ENCODE data around the gene TRIP12.
"Not testable (repeated sequence)": the region's sequence is repeated elsewhere in the genome, so short reads cannot be mapped to it uniquely, and the experiment has no call there.

TRIP12 gene

DNA sequence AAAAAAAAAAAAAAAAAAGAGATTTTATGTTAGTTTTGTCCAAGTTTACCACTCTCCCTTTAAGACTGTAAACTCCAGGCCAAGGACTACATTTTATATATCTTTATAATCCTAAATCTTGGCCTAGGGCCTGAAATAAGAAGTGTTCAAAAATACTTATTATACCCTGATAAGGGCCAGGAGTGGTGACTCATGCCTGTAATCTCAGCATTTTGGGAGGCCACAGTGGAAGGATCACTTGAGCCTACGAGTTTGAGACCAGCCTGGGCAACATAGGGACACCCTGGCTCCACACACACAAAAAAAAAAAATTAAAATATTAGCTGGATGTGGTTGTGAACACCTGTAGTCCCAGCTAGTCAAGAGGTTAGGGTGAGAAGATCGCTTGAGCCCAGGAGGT is 12.7 kb downstream of the TRIP12 start:
- TF ChIP-seq, protein P1, sequence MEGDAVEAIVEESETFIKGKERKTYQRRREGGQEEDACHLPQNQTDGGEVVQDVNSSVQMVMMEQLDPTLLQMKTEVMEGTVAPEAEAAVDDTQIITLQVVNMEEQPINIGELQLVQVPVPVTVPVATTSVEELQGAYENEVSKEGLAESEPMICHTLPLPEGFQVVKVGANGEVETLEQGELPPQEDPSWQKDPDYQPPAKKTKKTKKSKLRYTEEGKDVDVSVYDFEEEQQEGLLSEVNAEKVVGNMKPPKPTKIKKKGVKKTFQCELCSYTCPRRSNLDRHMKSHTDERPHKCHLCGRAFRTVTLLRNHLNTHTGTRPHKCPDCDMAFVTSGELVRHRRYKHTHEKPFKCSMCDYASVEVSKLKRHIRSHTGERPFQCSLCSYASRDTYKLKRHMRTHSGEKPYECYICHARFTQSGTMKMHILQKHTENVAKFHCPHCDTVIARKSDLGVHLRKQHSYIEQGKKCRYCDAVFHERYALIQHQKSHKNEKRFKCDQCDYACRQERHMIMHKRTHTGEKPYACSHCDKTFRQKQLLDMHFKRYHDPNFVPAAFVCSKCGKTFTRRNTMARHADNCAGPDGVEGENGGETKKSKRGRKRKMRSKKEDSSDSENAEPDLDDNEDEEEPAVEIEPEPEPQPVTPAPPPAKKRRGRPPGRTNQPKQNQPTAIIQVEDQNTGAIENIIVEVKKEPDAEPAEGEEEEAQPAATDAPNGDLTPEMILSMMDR (IDR thresholded peaks at IDR 0.05; ENCODE audit: low read depth, low read length, missing control alignments), result no peak
- H3K4me3 ChIP-seq (replicated peaks; ENCODE audit: low read depth, low read length), result no peak overlapping the region
- DNase-seq (ENCODE audit: extremely low read depth, low read depth), result no peak

DNA sequence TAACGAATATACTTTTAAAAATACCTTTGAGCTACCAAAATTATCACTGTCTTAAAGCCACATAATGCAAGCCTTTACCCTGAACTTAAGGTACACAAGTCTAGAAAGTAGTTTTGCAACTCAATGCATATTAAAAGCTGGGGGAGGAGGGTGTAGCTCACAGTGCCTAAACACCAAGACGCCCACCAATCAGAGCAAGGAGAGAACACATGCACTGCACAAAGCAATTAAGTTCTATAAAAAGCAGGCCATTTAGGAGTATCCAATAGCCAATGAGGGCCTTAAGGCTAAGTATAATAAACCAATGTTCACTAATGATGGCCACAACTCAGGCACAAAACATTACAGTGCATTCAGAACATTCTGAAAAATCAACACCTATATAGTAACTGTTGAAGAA is 16.2 kb downstream of the TRIP12 start:
- H3K4me3 ChIP-seq (replicated peaks; ENCODE audit: low read depth, low read length), result no peak overlapping the region
- no peak for DNase-seq (ENCODE audit: extremely low read depth, low read depth)
- TF ChIP-seq, protein P1 (IDR thresholded peaks at IDR 0.05; ENCODE audit: low read depth, low read length, missing control alignments), result no peak

DNA sequence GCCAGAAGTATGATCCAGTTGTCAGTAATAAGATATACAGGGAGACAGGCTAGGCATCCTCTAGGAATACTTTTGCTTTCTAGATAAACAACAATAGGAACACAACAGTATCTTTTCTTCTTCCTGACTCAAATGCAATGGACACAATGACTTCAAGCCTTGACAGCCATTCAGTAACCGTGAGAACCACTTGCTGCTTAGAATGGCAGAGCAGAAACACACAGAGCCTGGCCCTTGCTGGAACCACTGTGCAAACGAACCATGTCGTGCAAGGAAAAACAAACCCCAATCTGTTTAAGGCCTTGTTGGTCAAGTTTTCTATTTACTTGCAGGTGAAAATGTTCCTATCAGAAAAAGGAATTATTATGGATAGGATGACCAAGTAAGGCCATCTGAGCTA is 18.8 kb downstream of the TRIP12 start:
- TF ChIP-seq, protein P1 (IDR thresholded peaks at IDR 0.05; ENCODE audit: low read depth, low read length, missing control alignments), result no peak
- no peak for DNase-seq (ENCODE audit: extremely low read depth, low read depth)
- H3K4me3 ChIP-seq (replicated peaks; ENCODE audit: low read depth, low read length), result no peak overlapping the region

DNA sequence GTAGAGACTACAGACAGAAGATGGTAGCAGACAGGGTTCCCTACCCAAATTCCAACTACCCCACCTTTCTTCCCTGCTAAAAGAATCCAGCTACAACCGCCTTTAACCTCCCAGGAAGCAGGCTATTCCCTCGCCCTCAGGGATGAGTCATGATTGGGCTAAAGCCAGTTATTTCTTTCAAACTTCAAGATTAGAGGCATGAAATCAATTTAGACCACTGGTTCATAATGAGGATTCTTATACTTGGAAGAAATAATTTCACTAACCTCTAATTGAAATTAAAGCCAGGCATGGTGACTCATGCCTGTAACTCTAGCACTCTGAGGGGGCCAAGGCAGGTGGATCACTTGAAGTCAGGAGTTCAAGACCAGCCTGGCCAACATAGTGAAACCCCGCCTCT is 20.0 kb downstream of the TRIP12 start:
- DNase-seq (ENCODE audit: extremely low read depth, low read depth), result peak; percentile 56
- H3K4me3 ChIP-seq (replicated peaks; ENCODE audit: low read depth, low read length), result no peak overlapping the region
- TF ChIP-seq, protein P1 (IDR thresholded peaks at IDR 0.05; ENCODE audit: low read depth, low read length, missing control alignments), result no peak

DNA sequence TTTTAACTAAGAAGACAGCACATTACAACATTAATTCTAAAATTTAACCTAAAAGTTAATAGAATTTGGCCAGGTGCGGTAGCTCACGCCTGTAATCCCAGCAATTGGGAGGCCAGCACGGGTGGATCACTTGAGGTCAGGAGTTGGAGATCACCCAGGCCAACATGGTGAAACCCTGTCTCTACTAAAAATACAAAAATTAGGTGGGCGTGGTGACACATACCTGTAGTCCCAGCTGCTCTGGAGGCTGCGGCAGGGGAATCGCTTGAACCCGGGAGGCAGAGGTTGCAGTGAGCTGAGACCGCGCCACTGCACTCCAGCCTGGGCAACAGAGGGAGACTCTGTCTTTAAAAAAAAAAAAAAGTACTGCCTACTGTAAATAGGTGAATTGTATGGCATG is 21.3 kb downstream of the TRIP12 start:
- not testable (repeated sequence) for DNase-seq (ENCODE audit: extremely low read depth, low read depth); H3K4me3 ChIP-seq (replicated peaks; ENCODE audit: low read depth, low read length)

DNA sequence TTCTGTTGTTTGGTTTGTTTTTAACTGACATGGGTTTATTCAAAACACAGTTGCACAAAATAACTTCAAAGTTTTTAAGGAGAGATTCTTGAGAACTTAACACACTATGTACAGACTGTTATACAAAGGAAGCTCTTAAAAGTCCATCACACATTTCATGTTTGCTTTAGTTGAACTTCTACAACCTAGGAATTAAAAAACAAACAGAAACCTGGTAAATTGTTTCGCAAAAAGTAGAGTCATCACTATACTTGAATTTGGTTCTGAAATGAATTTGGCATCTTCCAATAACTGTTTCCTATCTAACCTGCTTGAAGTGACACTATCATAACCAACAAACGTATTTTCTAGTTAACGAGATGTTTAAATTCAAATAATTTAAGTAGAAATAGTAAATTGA is 21.8 kb downstream of the TRIP12 start:
- H3K4me3 ChIP-seq (replicated peaks; ENCODE audit: low read depth, low read length), result no peak overlapping the region
- TF ChIP-seq, protein P1 (IDR thresholded peaks at IDR 0.05; ENCODE audit: low read depth, low read length, missing control alignments), result no peak
- DNase-seq (ENCODE audit: extremely low read depth, low read depth), result no peak

DNA sequence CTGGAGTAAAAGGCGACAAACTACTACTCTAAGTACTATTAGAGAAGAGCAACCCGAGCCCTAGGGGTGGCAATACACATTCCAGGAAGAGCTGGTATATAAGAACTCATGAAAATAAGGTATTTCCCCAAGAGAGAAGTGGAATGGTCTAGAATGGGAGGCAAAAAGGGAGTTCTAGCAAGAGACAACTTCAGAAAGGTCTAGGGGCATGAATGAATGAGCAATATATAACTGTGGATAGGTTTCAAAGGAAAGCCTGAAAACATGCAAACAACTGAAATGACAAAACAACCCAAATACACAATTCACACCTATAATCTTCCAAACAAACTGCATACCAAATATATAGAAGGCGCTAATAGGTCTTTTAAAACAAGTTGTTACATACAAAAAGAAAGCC is 22.2 kb downstream of the TRIP12 start:
- DNase-seq (ENCODE audit: extremely low read depth, low read depth), result no peak
- no peak overlapping the region for H3K4me3 ChIP-seq (replicated peaks; ENCODE audit: low read depth, low read length)
- TF ChIP-seq, protein P1 (IDR thresholded peaks at IDR 0.05; ENCODE audit: low read depth, low read length, missing control alignments), result no peak
